ENCODE measurements around the gene RXRA. TPM values are rescaled to one million over a fixed set of nuclear protein-coding genes. Genes with fewer than 3 reads are reported as not detected.

RXRA gene
- total RNA-seq, 1 experiment from 2014 or later = 29.9 TPM

DNA sequence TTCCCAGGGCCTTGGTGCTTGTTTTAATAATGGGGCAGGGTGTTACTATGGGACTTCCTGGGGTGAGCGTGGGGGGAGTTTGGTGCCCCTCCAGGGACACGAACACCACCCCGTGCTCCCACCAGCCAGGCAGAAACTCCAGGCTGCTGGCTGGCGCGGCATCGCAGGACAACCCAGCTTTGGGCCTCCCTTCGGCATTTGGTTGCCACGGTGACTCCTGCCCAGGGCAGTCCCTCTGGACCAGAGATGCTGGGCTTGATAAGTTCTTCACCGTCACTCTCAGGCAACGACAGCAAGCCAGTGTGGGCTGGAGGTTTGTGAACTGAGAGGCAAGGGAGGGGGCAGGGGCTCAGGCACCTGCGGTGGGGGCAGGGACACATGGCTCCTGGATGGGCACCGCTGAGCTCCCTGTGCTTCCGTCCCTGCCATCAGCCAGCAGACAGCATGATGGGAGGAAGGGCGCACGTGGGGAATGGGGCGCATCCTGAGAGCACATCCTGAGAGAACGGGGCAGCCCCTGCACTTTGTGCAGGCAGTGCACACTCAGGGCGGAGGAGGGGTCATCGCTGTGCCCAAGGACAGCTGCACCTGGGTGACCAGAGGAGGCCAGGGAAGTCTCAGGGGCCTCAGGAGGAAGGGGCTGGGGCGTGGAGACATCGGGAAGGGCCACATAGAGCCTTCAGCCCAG, 116.4 kb downstream of the RXRA start:
- H3K9me3 ChIP-seq (ENCODE audit: control insufficient read depth, low read depth, low read length) = no peaks in the 10 kb centered on the region
- H3K4me1 ChIP-seq (ENCODE audit: insufficient read depth, low read length) = no peaks in the 10 kb centered on the region
- H3T11ph ChIP-seq (ENCODE audit: low read length) = no peak overlapping the region
- H2BK20ac ChIP-seq (ENCODE audit: low read depth, low read length, poor library complexity, severe bottlenecking) = no peak overlapping the region
- no peaks in the 10 kb centered on the region for H3K4me1 Mint-ChIP-seq
- no peak overlapping the region for H2BK15ac ChIP-seq (ENCODE audit: low read depth, low read length)
- H3K56ac ChIP-seq (ENCODE audit: insufficient read length, low read depth, low read length) = no peak overlapping the region
- H2AK5ac ChIP-seq (ENCODE audit: insufficient read length, low read length) = no peak overlapping the region
- H3K79me2 ChIP-seq (ENCODE audit: insufficient read depth, low read length) = no peaks in the 10 kb centered on the region
- no peak overlapping the region for H2BK5ac ChIP-seq (ENCODE audit: insufficient read length, low read length)
- H3K4me2 ChIP-seq (ENCODE audit: insufficient read depth, insufficient read length, low read length) = no peak overlapping the region
- no peak overlapping the region for H3K27ac ChIP-seq (ENCODE audit: insufficient read length, low read depth, low read length)
- H3K27ac Mint-ChIP-seq = no peak overlapping the region
- WGBS (ENCODE audit: extremely low coverage, insufficient read length, low lambda C conversion rate) = no CpG with 5 or more reads among the region's 21 CpGs
- no peaks in the 10 kb centered on the region for H4K20me1 ChIP-seq (ENCODE audit: control insufficient read depth, insufficient read depth, insufficient read length)
- no peak overlapping the region for H3K23ac ChIP-seq (ENCODE audit: insufficient read length, low read depth, low read length)
- no peaks in the 10 kb centered on the region for H3K79me1 ChIP-seq (ENCODE audit: insufficient read depth, low read depth, low read length, poor library complexity, severe bottlenecking)
- no peak overlapping the region for H3K9ac ChIP-seq (ENCODE audit: extremely low read depth, insufficient read length, low read length)
- peaks cover 10% of the 10 kb centered on the region for H3K27me3 Mint-ChIP-seq (ENCODE audit: low read depth)
- H4K8ac ChIP-seq (replicated peaks; ENCODE audit: insufficient read length, low read depth, low read length) = no peak overlapping the region
- H3K23me2 ChIP-seq (ENCODE audit: insufficient read length, low read depth, low read length, poor library complexity, severe bottlenecking) = no peaks in the 10 kb centered on the region
- H3K27me3 ChIP-seq (ENCODE audit: insufficient read depth, low read length) = no peaks in the 10 kb centered on the region
- peaks cover 2 to 4% of the 10 kb centered on the region in 2 experiments; a peak in 3 of 5 replicates for H3K9me3 Mint-ChIP-seq
- no peaks in the 10 kb centered on the region for H3K36me3 Mint-ChIP-seq (ENCODE audit: insufficient read depth in 1 of 3, low read depth in 3 of 3)
- no peak overlapping the region for H4K91ac ChIP-seq (ENCODE audit: insufficient read length, low read depth, low read length)
- H3K18ac ChIP-seq (ENCODE audit: insufficient read length, low read depth, low read length) = no peak overlapping the region
- H3K4ac ChIP-seq (ENCODE audit: low read depth, low read length) = no peak overlapping the region
- no peak overlapping the region for H4K5ac ChIP-seq (ENCODE audit: insufficient read length, low read depth, low read length)
- H2BK12ac ChIP-seq (ENCODE audit: insufficient read length, low read depth, low read length) = no peak overlapping the region
- no peak overlapping the region for H3K14ac ChIP-seq (ENCODE audit: insufficient read depth, low read length)
- no peak overlapping the region for H2AFZ ChIP-seq (ENCODE audit: low read length)
- H2BK120ac ChIP-seq (ENCODE audit: low read depth, low read length, poor library complexity, severe bottlenecking) = no peak overlapping the region
- no peak for DNase-seq
- TF ChIP-seq, protein P1, sequence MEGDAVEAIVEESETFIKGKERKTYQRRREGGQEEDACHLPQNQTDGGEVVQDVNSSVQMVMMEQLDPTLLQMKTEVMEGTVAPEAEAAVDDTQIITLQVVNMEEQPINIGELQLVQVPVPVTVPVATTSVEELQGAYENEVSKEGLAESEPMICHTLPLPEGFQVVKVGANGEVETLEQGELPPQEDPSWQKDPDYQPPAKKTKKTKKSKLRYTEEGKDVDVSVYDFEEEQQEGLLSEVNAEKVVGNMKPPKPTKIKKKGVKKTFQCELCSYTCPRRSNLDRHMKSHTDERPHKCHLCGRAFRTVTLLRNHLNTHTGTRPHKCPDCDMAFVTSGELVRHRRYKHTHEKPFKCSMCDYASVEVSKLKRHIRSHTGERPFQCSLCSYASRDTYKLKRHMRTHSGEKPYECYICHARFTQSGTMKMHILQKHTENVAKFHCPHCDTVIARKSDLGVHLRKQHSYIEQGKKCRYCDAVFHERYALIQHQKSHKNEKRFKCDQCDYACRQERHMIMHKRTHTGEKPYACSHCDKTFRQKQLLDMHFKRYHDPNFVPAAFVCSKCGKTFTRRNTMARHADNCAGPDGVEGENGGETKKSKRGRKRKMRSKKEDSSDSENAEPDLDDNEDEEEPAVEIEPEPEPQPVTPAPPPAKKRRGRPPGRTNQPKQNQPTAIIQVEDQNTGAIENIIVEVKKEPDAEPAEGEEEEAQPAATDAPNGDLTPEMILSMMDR (conservative IDR thresholded peaks at IDR 0.05) = no peak
- no peak overlapping the region for H3K4me3 Mint-ChIP-seq
